Measurements from ENCODE around the gene ZDHHC7. TPM values are rescaled to one million over a fixed set of nuclear protein-coding genes. Genes with fewer than 3 reads are reported as not detected.

Gene ZDHHC7
- total and polyA plus RNA-seq, 2 of the 8 experiments (the other 6 are each of a cell fraction or from before 2014, with no cell fraction given), result 40.5 to 56.3 TPM

DNA sequence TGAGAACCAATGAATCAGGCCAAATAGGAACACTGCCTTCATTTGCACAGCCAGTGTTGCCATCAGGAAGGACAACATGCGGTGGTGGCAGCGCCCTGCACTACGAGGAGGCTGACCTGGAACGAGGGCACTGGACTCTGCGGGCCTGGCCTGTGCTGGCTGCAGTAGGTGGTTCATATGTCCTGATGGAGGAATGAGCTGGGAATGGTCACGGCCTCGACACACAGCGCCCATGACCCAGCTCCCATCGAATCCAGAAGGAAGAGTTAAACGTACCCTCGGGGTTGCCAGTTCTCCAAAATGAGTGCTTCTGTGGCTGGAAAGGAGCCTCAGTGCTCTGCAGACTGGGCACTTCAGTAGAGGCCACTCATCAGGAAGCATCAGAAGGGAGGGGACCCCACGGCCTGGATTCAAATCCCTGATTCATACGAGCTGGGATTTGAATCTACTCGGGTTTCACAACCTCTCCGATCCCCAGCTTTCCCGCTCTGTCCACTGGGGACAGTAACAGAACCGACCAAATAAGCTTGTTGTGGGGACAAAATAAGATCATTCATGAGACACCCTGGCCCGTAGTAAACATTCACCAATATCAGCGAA, 85.5 kb downstream of the ZDHHC7 start:
- Histone ChIP-seq H3K4me3 (ENCODE audit: extremely low read depth in 1 of 4, insufficient read depth in 2 of 4, low read depth in 3 of 4, low read length in 4 of 4) (no peak overlapping the region), H3K27ac (ENCODE audit: low read depth, low read length) (no peak overlapping the region), H3K4ac (replicated peaks; ENCODE audit: insufficient read length, low read depth, low read length) (no peak overlapping the region), H2BK20ac (ENCODE audit: low read length) (no peak overlapping the region), H4K5ac (ENCODE audit: insufficient read length, low read depth, low read length) (no peak overlapping the region), H3K23ac (ENCODE audit: insufficient read length) (no peak overlapping the region), H4K91ac (replicated peaks; ENCODE audit: insufficient read length, low read length) (no peak overlapping the region), H3K4me1 (replicated peaks in 1 of 4; ENCODE audit: control insufficient read depth in 3 of 4, insufficient read depth in 4 of 4, low read length in 3 of 4) (peaks cover 0 to 2% (median 0%) of the 10 kb centered on the region in 4 experiments; a peak in 1 of 7 replicates), H2BK120ac (replicated peaks; ENCODE audit: low read depth, low read length) (no peak overlapping the region), H3K9me3 (ENCODE audit: insufficient read depth in 2 of 2, low read depth in 1 of 2, low read length in 1 of 2) (0 out of 4 replicates have a peak, but pooled peaks cover 0 to 2% of the 10 kb centered on the region in 2 experiments), H3K79me1 (ENCODE audit: low read depth, low read length) (no peaks in the 10 kb centered on the region), H2AK5ac (ENCODE audit: low read depth, low read length) (no peak overlapping the region), H4K8ac (ENCODE audit: extremely low read depth, insufficient read depth, low read length) (no peak overlapping the region; the same call in 1 of the 2 replicates), H3K79me2 (ENCODE audit: control insufficient read depth in 1 of 2, insufficient read depth in 2 of 2, low read length in 2 of 2) (no peaks in the 10 kb centered on the region), H2AFZ (ENCODE audit: low read length) (peak overlapping the region; percentile 78; the same call in 1 of the 2 replicates), H3K4me2 (ENCODE audit: insufficient read depth in 1 of 2, low read depth in 2 of 2, low read length in 2 of 2) (no peak overlapping the region), H3K27me3 (replicated peaks in 1 of 4; ENCODE audit: control insufficient read depth in 3 of 4, extremely low read depth in 1 of 4, insufficient read depth in 3 of 4, low read length in 3 of 4) (no peaks in the 10 kb centered on the region), H3K18ac (ENCODE audit: extremely low read depth, low read length) (no peak overlapping the region; the same call in 1 of the 2 replicates), H2BK12ac (ENCODE audit: low read depth, low read length) (no peak overlapping the region), H3K36me3 (ENCODE audit: control insufficient read depth in 2 of 4, insufficient read depth in 4 of 4, low read length in 3 of 4) (no peaks in the 10 kb centered on the region), H3K23me2 (ENCODE audit: low read depth, low read length) (peaks cover 7% of the 10 kb centered on the region; the same call in 1 of the 2 replicates), H3K56ac (replicated peaks; ENCODE audit: insufficient read length, low read depth, low read length) (no peak overlapping the region), H2BK15ac (ENCODE audit: low read length) (0 out of 2 replicates have a peak overlapping the region, but pooled peaks have one; percentile 3), H3K14ac (ENCODE audit: insufficient read length) (no peak overlapping the region), H3K9ac (replicated peaks in 1 of 4; ENCODE audit: extremely low read depth in 1 of 4, low read depth in 3 of 4, low read length in 3 of 4) (no peak overlapping the region), H2BK5ac (ENCODE audit: low read depth, low read length) (0 out of 2 replicates have a peak overlapping the region, but pooled peaks have one; percentile 63), H4K20me1 (replicated peaks in 1 of 2; ENCODE audit: control insufficient read depth in 1 of 2, insufficient read depth in 2 of 2, low read length in 2 of 2) (no peaks in the 10 kb centered on the region)
- 90% methylated on average over 19 of the region's 19 CpGs; no CpG with 5 or more reads in 1 of the 2 experiments for WGBS, 2 experiments (ENCODE audit: extremely low coverage in 1 of 2, insufficient coverage in 1 of 2, insufficient read length in 1 of 2, insufficient replicate concordance in 2 of 2, low coverage in 1 of 2, low lambda C conversion rate in 2 of 2, missing lambda C conversion rate in 1 of 2)
- CTCF ChIA-PET (ENCODE audit: partially characterized antibody), result interaction anchor here (0.7 to 6.3 kb wide), 43 partner anchors 9 to 359 kb away, joined by 3 to 170 read pairs (median 5); partner anchors contain the start of gene KIAA0513
- DNase-seq (ENCODE audit: low read depth in 1 of 2, low spot score in 2 of 2) (no peak), FAIRE-seq (no peak)
- no peak for TF ChIP-seq ATF3 (IDR thresholded peaks at IDR 0.05; ENCODE audit: insufficient read depth, low read depth, low read length)
- no peak for TF ChIP-seq CTBP2 (IDR thresholded peaks at IDR 0.05; ENCODE audit: borderline replicate concordance, insufficient read depth, insufficient read length, low read length)
- TF ChIP-seq KDM5A (IDR thresholded peaks at IDR 0.05; ENCODE audit: low read length), result no peak
- TF ChIP-seq, protein P1, sequence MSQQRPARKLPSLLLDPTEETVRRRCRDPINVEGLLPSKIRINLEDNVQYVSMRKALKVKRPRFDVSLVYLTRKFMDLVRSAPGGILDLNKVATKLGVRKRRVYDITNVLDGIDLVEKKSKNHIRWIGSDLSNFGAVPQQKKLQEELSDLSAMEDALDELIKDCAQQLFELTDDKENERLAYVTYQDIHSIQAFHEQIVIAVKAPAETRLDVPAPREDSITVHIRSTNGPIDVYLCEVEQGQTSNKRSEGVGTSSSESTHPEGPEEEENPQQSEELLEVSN (IDR thresholded peaks at IDR 0.05), result no peak
- POLR2A ChIA-PET (ENCODE audit: partially characterized antibody), result interaction anchor here (0.5 to 1.5 kb wide), 2 partner anchors 43 to 78 kb away, joined by 3 to 5 read pairs; no protein-coding TSS in a partner anchor

Measured in H1 (cell line).